Measurements from ENCODE around the gene NR3C2. TPM values are rescaled to one million over a fixed set of nuclear protein-coding genes. Genes with fewer than 3 reads are reported as not detected.

NR3C2 gene
- total and polyA plus RNA-seq, 10 of the 15 experiments (the other 5 are each of a cell fraction or from before 2014, with no cell fraction given): 0.05 to 0.11 (median 0.08) TPM; not detected in 4

- ATAC-seq (no peak), FAIRE-seq (no peak), DNase-seq (ENCODE audit: low read depth, low spot score) (no peak)
- H2AFZ ChIP-seq (ENCODE audit: control insufficient read depth, low read depth, low read length): no peak overlapping the region
- no peak overlapping the region for H3K27ac ChIP-seq (ENCODE audit: control insufficient read depth, insufficient read depth)
- H3K36me3 ChIP-seq (ENCODE audit: control insufficient read depth in 2 of 2, insufficient read depth in 2 of 2, low read length in 1 of 2): no peaks in the 10 kb centered on the region
- WGBS (ENCODE audit: insufficient coverage, insufficient replicate concordance, low lambda C conversion rate, missing lambda C conversion rate): 0% methylated on average over 1 of the region's 1 CpG
- no TSS peak for BruUV-seq (replicated peaks)
- no peak overlapping the region for H3K4me2 ChIP-seq (ENCODE audit: control insufficient read depth, insufficient read depth)
- intact Hi-C loops (cut with micrococcal nuclease; ENCODE audit: unreplicated experiment) (no loop called here), in situ Hi-C loops (cut with MboI) (no loop called here)
- no peaks in the 10 kb centered on the region for H3K9me3 ChIP-seq (replicated peaks; ENCODE audit: control insufficient read depth, insufficient read depth, low read length)
- ChIA-PET SMC1A (ENCODE audit: uncharacterized antibody, unreplicated experiment) (no interaction called here), RAD21 (ENCODE audit: unreplicated experiment) (no interaction called here), POLR2A (no interaction called here), CTCF (no interaction called here)
- no peaks in the 10 kb centered on the region for H4K20me1 ChIP-seq (ENCODE audit: control insufficient read depth, insufficient read depth)
- H3K4me1 ChIP-seq (ENCODE audit: control insufficient read depth, insufficient read depth, low read length): no peaks in the 10 kb centered on the region
- no peaks in the 10 kb centered on the region for H3K27me3 ChIP-seq (replicated peaks in 1 of 2; ENCODE audit: control insufficient read depth in 2 of 2, insufficient read depth in 2 of 2, low read length in 1 of 2)
- no peaks in the 10 kb centered on the region for H3K79me2 ChIP-seq (ENCODE audit: control insufficient read depth, insufficient read depth, low read length)
- TF ChIP-seq ZBED1 (IDR thresholded peaks at IDR 0.05; ENCODE audit: borderline replicate concordance) (no peak), ZNF622 (IDR thresholded peaks at IDR 0.05) (no peak), NFXL1 (IDR thresholded peaks at IDR 0.05; ENCODE audit: borderline replicate concordance) (no peak), PKNOX1 (IDR thresholded peaks at IDR 0.05) (no peak), CHD1 (IDR thresholded peaks at IDR 0.05; ENCODE audit: low read depth, low read length) (no peak), JUND (IDR thresholded peaks at IDR 0.05; ENCODE audit: low read depth, low read length) (no peak), ZBTB11 (CRISPR knock-in tag; IDR thresholded peaks at IDR 0.05) (no peak), SPI1 (IDR thresholded peaks at IDR 0.05; ENCODE audit: borderline replicate concordance, insufficient read depth, low read depth, low read length) (no peak), BCL11A (IDR thresholded peaks at IDR 0.05; ENCODE audit: low read depth, low read length) (no peak), SREBF1 (IDR thresholded peaks at IDR 0.05; ENCODE audit: low read length) (no peak), ZSCAN29 (IDR thresholded peaks at IDR 0.05) (no peak), FOXK2 (IDR thresholded peaks at IDR 0.05) (no peak)
- no peak overlapping the region for H3K4me3 ChIP-seq
- no peak overlapping the region for H3K9ac ChIP-seq (ENCODE audit: control insufficient read depth, insufficient read depth, low read length)
Observed at GRCh38 chr4:148359769-148360168, 82.4 kb downstream of the NR3C2 start.
